CD1c-positive myeloid dendritic cell (primary cell): ENCODE measurements around the gene MBP.

ENCODE experiments used
- DNase-seq: peaks from one replicate; pipeline ENCODE4 v3.0.0-alpha.2; 2016; ENCODE audit errors: extremely low spot score

MBP gene

DNA sequence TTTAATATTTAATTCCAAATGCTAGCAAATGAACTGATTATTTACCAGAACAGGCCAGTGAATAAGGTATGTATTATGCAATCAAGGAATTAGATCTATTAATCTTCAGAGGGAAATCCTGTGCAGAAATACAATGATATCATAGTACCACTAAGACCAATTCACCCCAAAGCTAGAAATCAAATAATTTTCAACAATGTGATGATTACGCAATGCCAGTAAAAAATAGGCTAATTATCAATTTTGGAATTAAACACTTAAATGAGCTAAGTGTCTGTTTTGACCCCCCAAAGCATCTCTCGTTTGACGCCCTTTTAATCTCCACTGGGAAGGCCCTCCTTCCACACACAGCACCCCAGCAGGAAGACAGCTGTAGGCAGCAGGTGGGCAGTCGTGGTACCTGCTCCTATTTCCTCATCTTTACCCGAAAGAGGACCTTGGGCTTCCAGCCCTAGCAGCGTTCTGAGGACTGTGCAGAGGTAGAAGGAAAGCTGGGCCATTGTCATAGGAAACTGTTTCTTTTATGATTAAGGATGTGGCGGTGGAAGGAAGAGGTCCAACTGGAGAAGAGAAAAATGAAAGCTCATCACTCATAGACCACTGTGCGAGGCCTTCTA is 84.7 kb downstream of the MBP start:
- no peak for DNase-seq

DNA sequence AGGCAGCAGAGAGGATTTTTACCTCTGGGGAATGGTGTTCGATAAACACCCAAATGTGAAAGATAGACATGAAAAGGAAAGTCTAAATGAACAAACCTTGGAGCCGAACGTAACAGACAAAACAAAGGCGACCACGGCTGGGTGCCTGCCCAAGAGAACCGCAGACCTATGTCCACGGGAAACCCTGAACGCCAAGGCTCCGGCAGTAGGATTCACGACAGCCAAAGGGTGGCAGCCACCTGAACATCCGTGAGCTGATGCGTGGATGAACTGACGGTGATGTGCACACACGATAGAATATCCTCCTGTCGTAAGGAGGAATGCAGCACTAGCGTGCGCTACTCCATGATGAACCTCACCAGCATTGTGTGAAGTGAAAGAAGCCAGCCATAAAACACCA is 85.6 kb downstream of the MBP start:
- no peak for DNase-seq

DNA sequence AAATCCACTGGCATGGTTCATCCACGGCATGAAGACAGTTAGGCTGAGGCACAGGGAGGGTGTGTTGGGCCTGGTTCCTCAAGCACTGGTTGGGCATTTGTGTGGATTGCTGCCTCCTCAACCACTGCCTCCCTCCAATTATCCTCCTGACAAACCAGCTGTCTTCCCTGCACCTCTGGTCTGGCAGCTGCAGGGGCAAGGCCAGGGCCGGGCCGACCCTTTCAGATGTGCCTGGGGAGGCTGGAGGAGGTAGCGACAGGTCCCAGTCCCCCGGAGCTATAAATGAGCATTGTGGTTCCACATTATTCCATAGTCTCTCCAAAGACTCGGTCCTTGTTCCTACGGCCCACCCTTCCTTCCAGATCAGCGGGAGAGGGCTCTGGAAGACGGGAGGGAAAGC is 86.2 kb downstream of the MBP start:
- no peak for DNase-seq

DNA sequence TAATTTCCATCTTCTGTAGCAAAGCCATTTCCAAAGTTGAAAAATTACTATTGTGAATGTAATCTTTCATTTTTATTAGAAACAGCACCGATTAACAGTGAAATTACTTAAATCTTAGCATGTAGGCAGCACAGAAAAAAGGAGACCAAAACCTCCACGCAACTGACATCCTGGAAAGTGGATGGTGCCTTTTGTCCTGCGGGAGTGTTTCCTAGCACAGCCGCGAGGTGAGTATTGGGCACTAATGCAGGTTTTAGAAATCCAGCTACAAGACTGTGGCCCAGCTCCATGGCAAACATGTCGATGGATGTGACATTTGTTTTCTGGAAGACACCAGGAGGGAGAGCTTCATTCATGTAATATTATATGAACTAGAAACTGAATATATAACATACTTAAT is 86.9 kb downstream of the MBP start:
- DNase-seq: no peak

DNA sequence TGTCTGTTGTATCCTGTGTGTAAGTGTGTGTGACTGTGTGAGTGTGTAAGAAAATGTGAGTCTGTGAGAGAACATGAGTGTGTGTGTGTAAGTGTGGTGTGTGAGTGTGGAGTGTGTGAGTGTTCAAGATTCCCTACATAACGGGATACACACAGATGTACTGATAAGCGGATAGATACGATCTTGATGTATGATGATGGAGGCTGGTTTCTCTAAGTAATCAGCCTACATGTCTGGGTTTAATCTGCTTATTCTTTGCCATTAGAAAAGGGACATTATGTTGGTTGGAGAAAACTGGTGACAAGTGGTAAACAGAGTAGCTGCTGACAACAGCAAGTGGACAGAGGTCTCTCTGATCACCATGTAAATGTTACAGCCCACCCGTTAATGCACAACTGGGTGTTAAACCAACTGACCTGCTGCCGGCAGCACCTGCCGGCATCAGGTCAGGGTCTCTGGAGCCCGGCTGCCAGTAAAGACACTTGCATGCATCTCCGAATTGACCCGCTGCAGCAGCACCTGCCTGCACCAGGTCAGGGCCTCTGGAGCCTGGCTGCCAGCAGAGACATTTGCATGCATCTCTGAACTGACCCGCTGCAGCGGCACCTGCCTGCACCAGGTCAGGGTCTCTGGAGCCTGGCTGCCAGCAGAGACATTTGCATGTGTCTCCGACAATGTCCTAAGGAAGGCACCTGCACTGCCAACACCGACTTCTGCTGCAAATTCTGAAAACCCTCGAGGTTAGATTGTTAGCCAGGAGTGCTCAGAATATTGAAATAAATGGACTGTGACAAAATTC is 87.5 kb downstream of the MBP start:
- DNase-seq: no peak

DNA sequence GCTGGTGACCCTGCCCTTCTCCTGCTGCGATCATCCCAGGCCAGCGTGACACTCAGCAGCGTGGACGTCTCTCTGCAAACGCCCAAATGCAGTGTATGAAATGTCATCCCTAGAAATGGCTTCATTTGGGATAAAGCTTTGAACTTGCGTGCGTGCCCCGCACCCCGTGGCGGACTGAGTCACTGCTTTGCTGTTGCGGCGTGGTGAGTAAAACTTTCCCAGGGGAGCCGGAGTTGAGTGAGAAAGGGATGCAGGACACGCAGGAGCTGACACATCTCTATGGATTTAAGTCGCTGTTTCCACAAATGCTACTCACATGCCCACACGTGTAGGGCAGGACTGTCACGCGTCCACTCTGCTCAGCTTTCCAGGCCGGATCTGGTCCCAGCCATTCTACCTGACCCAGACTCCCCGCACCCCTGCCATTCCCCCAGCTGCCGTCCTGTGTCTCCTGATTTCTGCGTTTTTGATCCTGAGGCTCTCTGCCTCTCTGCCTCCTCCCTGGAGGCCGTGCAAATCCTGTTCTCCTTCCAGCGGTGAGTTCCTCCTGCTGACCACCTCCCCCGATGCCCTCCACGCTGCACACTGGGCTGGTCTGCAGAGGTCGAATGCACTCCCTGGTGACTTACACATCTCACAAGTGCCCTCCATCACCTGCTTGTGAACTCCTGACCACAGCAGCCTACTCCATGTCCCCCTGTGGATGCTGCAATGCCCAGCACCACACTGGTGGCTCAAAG is 88.9 kb downstream of the MBP start:
- no peak for DNase-seq

DNA sequence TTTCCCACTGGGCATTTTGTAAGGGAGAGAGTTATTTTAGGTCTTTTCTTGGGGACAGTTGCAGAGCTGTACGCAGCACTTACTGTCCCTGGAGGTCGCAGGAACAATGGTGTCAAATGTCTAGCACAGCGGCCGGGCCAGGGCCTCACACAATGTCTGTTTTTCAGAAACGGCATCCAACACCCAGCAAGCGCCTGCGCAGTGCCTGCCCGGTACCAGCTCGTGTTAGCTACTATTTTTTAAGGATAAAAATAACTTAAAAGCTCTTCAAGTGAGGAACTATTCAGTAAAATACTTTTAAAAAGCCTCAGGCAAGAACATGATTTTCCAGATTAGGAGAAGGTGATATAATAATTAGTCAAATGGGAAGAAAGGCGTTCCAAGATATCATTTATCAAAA is 90.0 kb downstream of the MBP start:
- DNase-seq: no peak

DNA sequence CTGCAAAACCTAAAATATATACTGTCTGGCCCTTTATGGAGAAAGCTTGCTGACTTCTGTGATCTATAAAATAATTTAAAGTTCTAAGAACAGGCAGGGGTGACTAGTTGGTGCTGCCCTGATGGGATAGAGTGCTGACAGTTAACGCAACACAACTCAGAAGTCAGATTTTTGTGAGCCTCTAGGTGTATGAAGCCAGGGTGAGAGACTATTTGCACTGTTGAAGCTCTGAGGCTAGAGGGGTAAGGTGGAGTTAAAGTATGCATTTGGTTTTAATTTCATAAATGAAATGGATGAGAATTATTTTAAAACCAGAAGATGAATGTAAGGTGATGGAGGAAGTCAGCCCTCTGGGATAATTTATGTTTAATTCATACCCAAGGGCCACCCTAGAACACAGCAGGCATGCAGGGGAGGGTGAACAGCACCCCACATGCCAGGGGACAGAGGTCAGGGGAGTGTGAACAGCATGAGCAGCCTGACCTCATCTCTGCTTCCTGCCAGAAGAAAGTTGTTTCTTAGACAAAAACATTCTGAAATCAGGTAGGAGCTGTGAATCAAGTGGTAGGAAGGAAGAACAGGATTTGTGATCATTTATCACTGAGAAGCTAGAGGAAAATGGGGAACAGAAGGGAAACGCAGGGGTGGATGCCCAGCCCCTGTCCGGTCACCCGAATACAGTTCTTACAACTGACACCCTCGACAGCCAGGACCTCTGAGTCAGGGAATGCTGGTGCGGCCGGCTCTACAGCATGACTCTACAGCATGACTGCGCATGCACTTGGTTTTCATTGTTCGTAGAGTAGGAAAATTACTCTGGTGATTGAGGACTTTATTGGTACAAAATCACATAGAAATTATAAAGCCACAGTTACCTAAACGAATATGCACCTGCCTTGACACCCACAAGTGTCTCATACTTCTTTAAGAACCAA is 93.1 kb downstream of the MBP start:
- no peak for DNase-seq

DNA sequence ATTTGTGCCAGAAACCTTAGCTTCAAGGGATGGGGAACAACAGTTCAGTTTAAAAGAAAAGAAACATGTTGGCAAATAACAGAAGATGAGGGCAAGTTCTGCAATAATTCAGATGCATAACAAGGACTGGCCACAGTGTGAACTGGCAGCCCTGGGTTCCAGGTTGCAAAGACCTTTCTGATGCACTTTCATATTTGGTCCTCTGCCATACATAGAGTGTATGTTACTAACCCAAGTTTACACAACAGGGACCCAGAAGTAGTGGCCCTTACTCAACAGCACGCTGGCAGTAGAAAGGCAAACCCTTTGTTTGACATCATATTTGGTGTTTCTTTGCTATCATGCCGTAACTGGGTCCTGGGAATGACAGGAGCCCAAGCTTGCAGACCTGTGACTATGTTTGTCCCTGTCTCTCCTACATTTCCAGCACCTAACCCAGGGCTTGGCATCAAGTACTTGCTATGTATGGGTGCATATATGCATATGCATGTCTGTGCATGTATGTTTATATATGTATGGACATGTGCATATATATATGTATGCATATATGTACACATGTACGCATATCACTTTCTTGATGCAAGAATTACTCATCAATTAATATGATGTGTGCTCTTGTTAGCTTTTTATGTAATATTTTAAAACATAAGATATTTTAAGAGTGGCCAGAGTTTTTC is 94.3 kb downstream of the MBP start:
- no peak for DNase-seq

DNA sequence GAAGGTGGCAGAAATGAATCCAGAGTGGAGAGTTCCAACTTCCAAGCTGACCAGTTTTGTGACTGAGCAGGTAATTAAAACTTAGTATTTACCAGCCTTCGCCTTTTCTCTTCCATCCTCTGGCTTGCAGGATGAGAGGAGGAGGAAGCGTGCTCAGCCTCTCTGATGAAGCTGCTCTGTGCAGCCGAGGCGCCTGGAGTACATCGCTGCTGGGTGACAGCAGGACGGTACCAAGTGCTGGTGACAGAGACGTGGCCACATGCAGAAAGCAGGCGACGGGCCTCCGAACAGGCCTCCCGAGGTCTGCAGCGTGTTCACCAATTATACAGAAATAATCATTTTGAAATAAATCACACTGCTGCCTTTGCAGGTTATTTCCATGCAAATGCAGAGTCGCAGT is 95.0 kb downstream of the MBP start:
- no peak for DNase-seq

DNA sequence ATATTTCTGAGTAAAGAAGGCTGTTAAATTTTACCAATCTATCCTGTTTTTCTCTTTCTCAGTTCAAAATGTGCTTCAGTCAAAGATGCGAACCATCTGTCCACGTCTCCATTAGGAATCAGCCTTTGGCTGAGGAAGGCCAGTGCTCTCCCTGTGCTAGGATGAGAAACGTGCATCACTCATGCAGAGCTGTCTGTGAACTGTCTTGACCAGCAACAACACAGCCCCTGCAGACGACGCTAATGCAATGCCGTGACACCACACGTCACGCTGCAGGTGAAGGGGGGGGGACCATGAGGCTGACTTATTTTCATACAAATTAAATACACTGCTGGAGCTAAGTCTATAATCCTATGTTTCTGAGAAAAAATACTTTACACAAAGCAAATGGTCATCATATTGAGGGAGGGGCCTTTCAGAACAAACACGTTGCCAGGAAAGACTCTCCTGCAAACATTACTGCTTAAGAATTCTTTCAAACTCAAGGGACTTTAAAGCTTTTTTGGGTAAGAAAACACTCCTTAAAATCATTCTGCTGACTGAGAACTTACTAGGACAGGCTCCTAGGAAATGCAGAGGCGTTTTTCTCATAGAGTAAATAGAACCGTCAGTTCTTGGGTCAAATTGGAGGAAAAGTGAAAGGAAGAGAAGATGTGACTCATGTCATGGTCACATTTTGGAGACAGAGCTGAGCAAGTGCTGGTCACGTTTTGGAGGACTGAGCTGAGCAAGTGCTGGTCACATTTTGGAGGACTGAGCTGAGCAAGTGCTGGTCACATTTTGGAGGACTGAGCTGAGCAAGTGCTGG is 97.0 kb downstream of the MBP start:
- DNase-seq: no peak

DNA sequence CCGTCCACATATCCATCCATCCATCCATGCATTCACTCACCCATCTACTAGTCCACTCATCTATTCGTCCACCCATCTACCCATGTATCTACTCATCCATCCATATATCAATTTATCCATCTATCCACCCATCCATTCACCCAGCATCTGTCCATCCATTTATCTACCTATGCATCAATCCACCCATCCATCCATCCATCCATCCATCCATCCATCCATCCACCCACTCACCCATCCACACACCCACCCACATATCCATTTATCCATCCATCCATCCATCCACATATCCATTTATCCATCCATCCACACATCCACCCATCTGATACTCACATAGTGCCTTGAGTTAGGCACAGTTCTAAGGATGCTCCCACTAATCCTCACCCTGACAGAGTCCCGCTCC is 99.0 kb downstream of the MBP start:
- no peak for DNase-seq

DNA sequence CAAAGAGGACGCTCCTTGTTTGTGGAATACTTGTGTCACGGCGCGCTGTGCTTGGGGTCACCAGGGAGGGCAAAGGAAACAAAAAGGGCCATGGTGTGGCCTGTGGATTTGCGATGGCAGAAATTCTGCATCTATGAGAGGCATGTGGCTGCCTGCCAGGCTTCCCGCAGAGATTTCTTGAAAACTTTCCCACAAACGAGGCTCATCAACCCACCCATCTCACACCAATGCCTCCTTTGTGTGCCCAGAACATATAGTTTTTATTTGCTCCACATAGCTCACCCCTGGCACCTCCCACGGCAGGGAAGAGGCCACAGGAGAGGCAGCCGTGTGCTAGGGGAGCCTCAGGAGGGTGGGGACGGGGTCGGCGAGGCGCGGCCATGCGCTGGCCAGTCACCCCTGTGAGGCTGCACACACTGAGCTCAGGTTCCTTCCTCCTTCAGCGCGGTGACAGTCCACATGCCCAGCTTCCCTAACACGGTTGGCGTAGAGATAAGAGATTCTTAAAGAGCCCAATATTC is 100.3 kb downstream of the MBP start:
- no peak for DNase-seq

DNA sequence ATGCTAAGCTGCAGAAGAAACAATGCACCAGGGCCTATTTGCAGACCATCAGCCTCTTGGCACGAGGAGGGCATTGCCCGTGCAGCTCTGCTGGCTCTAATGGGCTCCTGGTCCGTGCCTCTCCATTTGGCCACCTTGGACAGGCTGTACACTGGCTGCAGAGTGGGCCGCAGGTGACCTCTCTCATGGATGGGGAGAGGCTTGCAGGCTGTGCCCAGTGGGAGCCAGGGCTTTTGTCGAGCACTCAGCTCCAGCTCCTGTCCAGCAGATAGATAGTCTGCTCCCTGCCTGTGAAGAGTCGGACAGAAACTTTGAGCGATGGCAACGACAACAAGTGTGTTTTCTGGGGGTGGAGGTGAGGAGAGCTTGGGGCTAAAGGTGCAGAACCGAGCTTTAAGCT is 100.9 kb downstream of the MBP start:
- DNase-seq: no peak

DNA sequence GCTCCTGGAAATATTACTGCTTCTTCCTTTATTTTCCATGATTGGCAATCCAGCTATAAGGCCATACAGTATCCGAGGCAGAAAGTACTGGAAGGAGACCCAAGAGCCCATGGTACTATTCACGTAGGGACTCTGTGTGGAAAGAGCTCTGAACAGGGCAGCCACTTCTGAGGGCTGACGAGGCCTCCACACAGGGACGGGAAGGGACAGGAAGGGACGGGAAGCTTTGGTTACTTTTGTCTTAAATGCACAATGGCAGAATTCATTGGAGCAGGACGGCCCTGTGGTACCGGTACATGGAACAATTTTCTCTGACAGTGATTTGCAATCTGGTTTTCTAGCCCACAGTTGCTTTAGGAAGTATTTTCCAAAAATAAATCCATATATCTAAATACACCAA is 102.4 kb downstream of the MBP start:
- DNase-seq: no peak

DNA sequence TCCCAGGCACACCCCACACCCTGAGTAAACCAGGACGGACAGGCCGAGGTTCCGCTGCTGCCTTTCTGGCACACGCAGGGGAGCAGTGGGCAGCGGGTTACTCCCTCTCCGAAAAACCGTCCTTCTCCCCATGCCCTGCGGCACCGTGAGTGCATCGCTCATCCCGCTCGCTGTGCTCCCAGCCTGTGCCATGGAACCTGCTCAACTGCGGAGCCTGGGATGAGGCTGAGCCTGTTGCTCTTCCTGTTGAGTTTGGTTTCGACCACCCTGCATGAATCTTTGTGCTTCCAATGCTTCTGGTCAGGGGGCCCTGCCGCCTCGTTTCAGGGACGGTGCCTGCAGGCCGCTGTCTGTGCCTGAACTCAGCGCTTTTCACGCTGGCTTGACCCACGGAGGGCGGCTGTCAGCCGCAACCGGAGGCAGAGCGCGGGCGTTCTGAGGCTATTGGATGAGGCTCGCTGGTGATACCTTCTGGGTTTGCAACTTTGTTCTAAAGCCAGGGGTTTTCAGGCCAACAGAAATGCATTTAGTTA is 106.7 kb downstream of the MBP start:
- no peak for DNase-seq

DNA sequence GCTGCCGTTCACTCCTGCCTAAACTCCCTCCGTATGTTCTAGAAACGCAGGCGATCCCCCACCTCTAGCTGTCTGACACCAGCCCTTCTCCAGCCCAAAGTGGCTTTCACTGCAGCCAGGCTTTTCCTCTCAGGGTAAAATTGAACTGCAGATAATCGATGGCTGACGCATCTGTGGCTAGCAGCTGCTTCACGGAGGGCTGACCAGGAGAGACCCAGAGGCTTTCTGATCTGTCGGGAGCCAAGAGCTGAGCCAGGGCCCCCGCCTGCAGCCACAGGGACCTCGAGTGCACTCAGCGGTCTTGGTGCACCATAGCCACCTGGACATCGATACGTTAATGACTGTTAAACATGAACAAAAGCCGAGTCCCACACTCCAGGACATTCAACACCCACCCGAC is 107.5 kb downstream of the MBP start:
- DNase-seq: no peak

DNA sequence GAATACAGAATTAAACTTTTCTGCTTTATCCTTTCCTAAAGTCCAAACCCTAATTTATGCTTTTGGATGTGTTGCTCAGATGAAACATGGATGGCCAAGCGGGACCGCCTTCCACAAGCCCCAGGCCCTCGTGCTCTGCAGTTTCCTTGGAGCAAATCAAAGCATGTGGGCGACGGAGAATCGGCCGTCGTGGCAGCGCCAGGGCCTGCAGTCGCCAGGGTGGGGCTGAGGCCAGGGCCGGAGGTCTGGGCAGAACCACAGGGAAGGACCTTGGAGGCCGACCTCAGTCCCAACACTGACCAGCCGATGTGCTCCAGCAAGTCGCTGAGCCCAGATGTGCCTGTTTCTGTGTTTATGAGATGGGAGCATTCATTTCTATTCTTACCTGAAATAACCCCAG is 108.1 kb downstream of the MBP start:
- no peak for DNase-seq

DNA sequence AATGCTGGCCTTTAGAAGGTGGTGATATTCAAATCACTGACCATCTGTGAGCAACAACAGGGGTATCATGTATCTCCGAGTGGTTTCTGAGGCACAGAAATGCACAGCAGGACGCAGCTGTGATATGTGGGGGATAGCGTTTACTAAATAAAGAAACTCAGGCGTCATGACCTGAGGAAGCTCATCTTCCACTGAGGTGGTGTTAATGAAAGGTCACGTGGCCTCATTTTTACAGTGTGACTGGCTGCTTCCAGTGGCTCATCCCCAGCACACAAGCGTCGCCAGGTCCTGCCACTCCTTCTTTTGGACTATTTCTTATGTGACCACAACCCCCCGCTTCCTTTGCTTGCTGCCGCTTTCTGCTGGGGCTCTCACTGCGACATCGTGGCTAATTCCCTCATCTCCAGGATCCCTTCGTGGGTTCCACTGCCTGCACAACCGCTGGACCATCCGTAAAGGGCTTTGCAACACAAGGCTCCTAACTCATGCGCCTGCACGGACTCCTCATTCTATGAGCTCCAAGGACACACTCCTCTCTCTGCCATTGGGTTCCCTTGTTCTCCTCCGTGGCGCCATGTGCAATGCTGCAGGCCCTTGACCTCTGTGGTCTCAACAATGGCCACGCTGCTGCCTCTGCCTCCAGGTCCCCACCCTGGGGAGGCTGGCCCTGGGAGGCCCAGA is 109.3 kb downstream of the MBP start:
- DNase-seq: no peak
